Measurements from ENCODE around the gene DIAPH1.

Gene DIAPH1

GRCh38 chr5:141657404-141657803, 38.6 kb upstream of the DIAPH1 start:
- no peak for DNase-seq (ENCODE audit: low read depth)
- no peak for TF ChIP-seq CTCF (IDR thresholded peaks at IDR 0.05; ENCODE audit: low read length, missing control alignments)
- no peak overlapping the region for H3K4me3 ChIP-seq (replicated peaks; ENCODE audit: low read depth, low read length)

GRCh38 chr5:141656396-141656795, 37.6 kb upstream of the DIAPH1 start:
- DNase-seq (ENCODE audit: low read depth) = no peak
- no peak overlapping the region for H3K4me3 ChIP-seq (replicated peaks; ENCODE audit: low read depth, low read length)
- no peak for TF ChIP-seq CTCF (IDR thresholded peaks at IDR 0.05; ENCODE audit: low read length, missing control alignments)

GRCh38 chr5:141655020-141655419, 36.2 kb upstream of the DIAPH1 start:
- DNase-seq (ENCODE audit: low read depth) = no peak
- H3K4me3 ChIP-seq (replicated peaks; ENCODE audit: low read depth, low read length) = no peak overlapping the region
- no peak for TF ChIP-seq CTCF (IDR thresholded peaks at IDR 0.05; ENCODE audit: low read length, missing control alignments)

- peak; percentile 43 for DNase-seq (ENCODE audit: low read depth)
- H3K4me3 ChIP-seq (replicated peaks; ENCODE audit: low read depth, low read length) = no peak overlapping the region
- no peak for TF ChIP-seq CTCF (IDR thresholded peaks at IDR 0.05; ENCODE audit: low read length, missing control alignments)
Measured at GRCh38 chr5:141654298-141654697, 35.5 kb upstream of the DIAPH1 start.

- TF ChIP-seq CTCF (IDR thresholded peaks at IDR 0.05; ENCODE audit: low read length, missing control alignments) = no peak
- no peak for DNase-seq (ENCODE audit: low read depth)
- H3K4me3 ChIP-seq (replicated peaks; ENCODE audit: low read depth, low read length) = peak overlapping the region; percentile 84
Measured at GRCh38 chr5:141651728-141652105, 32.9 kb upstream of the DIAPH1 start.

GRCh38 chr5:141650851-141651727, 32.3 kb upstream of the DIAPH1 start, which contains the start of gene FCHSD1:
Gene FCHSD1 (minus strand): TSS chr5:141651418. CDS start chr5:141651368, 50 bp downstream.
- no peak for TF ChIP-seq CTCF (IDR thresholded peaks at IDR 0.05; ENCODE audit: low read length, missing control alignments)
- peak within 1 kb of the TSS; percentile 84 for H3K4me3 ChIP-seq (replicated peaks; ENCODE audit: low read depth, low read length)
- DNase-seq (ENCODE audit: low read depth) = peak; percentile 79

GRCh38 chr5:141649972-141650371, 31.2 kb upstream of the DIAPH1 start:
- no peak overlapping the region for H3K4me3 ChIP-seq (replicated peaks; ENCODE audit: low read depth, low read length)
- DNase-seq (ENCODE audit: low read depth) = no peak
- TF ChIP-seq CTCF (IDR thresholded peaks at IDR 0.05; ENCODE audit: low read length, missing control alignments) = no peak

Measured in fibroblast of pulmonary artery (primary cell).